HUES48 (cell line): ENCODE measurements around the gene PCBP4.

Source experiments
- H3K27ac ChIP-seq: one replicate; pipeline ENCODE4 v1.7.0; 2013; ENCODE audit warnings: low read depth, low read length, inconsistent platforms
- H3K27me3 ChIP-seq: 2 replicates; pipeline ENCODE4 v1.6.1; 2013; ENCODE audit warnings: mild to moderate bottlenecking, low read length; ENCODE audit not compliant: control insufficient read depth, insufficient read depth
- H3K36me3 ChIP-seq: 2 replicates; pipeline ENCODE4 v1.6.1; 2013; ENCODE audit warnings: low read length; ENCODE audit not compliant: control insufficient read depth, insufficient read depth
- H3K4me1 ChIP-seq: 2 replicates; pipeline ENCODE4 v1.6.1; 2013; ENCODE audit warnings: mild to moderate bottlenecking, low read length; ENCODE audit not compliant: control insufficient read depth, insufficient read depth
- H3K4me3 ChIP-seq: 2 replicates; pipeline ENCODE4 v1.5.1; 2013; ENCODE audit warnings: mild to moderate bottlenecking, low read depth, low read length
- H3K9ac ChIP-seq: 2 replicates; pipeline ENCODE4 v1.6.1; 2013; ENCODE audit warnings: mild to moderate bottlenecking, low read depth, low read length, moderate library complexity
- H3K9me3 ChIP-seq: 2 replicates; pipeline ENCODE4 v1.6.1; 2013; ENCODE audit warnings: low read length; ENCODE audit not compliant: control insufficient read depth, insufficient read depth

The PCBP4 gene

DNA sequence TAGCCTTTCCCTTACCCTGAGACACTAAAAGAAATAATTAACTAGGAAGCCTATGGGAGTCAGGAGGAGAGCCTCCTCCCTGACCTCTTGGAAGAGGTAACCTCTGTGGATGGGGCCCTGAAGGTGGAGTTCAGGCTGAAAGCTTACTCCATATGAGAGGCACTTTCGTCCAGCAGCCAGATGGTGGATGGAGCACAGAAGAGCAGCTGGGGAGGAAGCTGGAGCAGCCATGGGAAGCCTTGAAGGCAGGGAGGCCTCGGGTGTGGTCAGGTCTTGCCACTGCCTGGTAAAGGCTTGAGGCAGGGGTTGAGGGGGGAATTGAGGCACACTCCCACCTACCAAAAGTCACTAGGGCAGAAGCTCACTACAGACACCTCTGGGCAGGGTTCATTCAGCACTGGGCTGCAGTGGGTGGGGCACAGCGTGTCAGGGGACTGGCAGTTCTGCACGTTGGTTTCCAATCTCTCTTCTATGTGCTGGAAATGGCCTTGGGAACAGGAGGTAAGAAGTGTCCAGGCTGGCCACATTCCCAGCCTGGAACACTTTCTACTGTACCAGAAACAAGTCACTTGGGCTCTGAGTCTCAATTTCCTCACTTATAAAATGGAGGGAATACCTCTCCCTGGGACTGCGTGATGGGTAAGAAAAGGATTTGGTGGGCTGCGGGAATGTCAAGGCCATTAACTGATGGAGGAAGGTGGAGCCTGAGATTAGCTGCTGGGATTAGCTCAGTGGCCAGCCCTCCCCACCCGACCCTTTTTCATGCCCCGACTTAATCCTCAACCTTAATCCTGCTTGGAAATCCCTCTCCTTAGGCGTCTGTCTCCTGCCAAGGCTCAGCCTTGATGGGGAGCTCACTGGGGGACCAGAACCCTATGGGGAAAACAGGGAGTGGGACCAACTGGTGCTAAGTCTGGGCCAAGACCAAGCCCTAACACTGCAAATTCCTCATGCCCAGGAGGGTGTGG is 5.4 kb downstream of the PCBP4 start:
- H3K4me3 ChIP-seq: no peak overlapping the region
- H3K4me1 ChIP-seq: peaks cover 15% of the 10 kb centered on the region
- H3K36me3 ChIP-seq: no peaks in the 10 kb centered on the region
- no peaks in the 10 kb centered on the region for H3K9me3 ChIP-seq
- no peak overlapping the region for H3K27ac ChIP-seq
- H3K27me3 ChIP-seq: peaks cover 19% of the 10 kb centered on the region
- H3K9ac ChIP-seq: no peak overlapping the region

DNA sequence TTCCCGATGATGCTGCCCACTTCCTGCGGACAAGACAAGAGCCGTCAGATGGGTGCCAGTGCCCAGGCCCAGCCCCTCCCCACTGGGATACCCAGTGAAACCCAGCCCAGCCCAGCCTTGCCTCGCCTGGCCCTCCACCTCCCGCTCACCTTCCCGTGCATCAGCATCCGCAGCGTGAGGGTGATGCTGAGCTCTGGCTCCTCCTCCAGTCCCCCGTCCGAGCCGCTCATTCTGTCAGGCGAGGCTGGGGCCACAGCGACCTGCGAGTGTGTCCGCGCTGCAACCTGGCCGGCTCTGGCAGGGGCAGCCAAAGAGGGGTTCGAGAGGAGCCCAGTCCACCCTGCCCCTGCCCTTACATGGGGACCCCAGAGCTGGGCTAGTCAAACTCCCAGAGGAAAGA is 6.2 kb downstream of the PCBP4 start:
- no peak overlapping the region for H3K4me3 ChIP-seq
- no peak overlapping the region for H3K27ac ChIP-seq
- H3K9me3 ChIP-seq: no peaks in the 10 kb centered on the region
- no peaks in the 10 kb centered on the region for H3K36me3 ChIP-seq
- peaks cover 24% of the 10 kb centered on the region for H3K27me3 ChIP-seq
- no peak overlapping the region for H3K9ac ChIP-seq
- H3K4me1 ChIP-seq: peaks cover 12% of the 10 kb centered on the region

DNA sequence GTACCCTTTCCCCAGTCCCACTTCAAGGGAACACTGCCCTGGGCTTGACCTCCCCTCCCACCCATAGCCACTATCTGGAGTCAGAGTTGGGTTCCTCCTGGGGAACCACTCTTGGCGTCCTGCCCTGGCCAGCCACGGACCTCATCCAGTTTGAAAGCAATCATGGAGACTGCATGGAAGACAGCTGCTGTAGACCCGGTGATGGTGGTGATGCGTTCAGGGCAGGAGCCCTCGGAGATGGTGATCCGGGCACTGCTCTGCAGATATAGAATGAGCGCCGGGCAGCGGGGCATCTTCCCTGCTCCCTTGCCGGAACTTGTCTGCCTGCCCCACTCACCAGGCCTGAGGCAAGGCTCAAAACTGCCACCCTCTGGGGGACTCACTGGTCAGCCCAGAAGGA is 6.9 kb downstream of the PCBP4 start:
- Histone ChIP-seq H3K4me3 (no peak overlapping the region), H3K27ac (no peak overlapping the region), H3K9me3 (no peaks in the 10 kb centered on the region), H3K4me1 (peaks cover 15% of the 10 kb centered on the region), H3K27me3 (peaks cover 27% of the 10 kb centered on the region), H3K36me3 (no peaks in the 10 kb centered on the region), H3K9ac (no peak overlapping the region)

DNA sequence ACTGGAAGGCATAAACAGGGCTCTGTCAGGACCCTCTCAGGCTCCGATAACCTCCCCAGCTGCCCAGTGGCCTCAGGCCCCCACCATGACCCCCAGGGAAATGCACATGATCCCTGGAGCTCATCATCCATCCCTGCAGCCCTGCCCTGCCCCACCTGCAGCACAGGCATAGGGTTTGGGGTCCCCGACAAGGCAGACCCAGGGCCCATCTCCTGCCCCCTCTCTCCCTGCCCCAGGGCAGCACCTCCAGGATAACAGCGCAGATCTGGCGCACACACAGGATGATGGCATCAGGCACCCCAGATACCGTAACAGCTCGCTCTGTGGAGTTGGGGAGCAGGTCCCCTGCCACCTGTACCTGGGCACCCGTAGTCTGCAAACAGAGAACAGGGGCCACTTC is 7.6 kb downstream of the PCBP4 start:
- Histone ChIP-seq H3K4me1 (peaks cover 16% of the 10 kb centered on the region), H3K9me3 (no peaks in the 10 kb centered on the region), H3K9ac (no peak overlapping the region), H3K36me3 (no peaks in the 10 kb centered on the region), H3K4me3 (no peak overlapping the region), H3K27ac (no peak overlapping the region), H3K27me3 (peaks cover 29% of the 10 kb centered on the region)

DNA sequence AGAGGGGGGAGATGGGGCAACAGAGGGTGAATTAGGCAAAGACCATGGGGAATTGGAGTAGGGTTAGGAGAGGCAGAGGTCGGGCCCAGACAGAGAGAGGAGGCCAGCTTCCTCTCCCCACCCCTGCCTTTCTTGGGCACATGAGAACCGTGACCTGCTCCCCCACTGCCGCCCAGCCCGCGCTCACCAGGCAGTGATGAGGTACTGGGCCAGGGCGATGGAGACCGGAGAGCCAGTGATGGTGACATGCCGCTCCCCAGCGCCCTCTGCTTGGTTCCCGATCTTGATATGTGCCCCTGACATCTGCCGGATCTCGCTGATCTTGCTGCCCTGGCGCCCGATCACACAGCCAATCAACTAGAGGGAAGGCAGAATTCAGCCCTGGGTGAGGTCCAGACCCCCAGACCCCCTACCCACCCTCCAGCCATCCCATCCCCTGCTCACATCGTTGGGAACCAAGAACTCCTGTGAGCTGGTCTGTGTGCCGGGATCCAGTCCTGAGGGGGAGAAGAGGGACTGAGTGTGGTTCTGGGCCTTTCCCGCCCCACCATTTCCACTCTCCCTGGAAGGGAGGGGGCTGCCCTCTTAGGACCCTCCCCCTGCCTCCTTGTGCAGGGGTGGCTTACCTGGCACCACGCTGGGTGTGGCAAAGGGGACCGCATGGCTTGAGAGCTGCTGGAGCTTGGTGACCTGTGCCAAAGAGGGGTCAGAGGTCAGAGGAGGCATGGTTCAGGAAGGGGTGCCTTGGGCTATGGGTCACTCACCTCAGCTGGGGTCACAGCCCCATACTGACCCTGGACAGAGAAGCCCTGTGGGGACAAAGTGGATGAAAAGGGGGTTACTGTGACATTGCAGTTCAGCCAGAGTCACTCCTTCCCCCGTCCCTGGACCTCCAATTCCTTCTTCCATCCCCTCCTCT is 8.4 kb downstream of the PCBP4 start:
- H3K4me3 ChIP-seq: no peak overlapping the region
- H3K27me3 ChIP-seq: peaks cover 37% of the 10 kb centered on the region
- peaks cover 9% of the 10 kb centered on the region; the same call in 1 of the 2 replicates for H3K4me1 ChIP-seq
- no peaks in the 10 kb centered on the region for H3K36me3 ChIP-seq
- no peak overlapping the region for H3K9ac ChIP-seq
- H3K9me3 ChIP-seq: no peaks in the 10 kb centered on the region
- no peak overlapping the region for H3K27ac ChIP-seq

DNA sequence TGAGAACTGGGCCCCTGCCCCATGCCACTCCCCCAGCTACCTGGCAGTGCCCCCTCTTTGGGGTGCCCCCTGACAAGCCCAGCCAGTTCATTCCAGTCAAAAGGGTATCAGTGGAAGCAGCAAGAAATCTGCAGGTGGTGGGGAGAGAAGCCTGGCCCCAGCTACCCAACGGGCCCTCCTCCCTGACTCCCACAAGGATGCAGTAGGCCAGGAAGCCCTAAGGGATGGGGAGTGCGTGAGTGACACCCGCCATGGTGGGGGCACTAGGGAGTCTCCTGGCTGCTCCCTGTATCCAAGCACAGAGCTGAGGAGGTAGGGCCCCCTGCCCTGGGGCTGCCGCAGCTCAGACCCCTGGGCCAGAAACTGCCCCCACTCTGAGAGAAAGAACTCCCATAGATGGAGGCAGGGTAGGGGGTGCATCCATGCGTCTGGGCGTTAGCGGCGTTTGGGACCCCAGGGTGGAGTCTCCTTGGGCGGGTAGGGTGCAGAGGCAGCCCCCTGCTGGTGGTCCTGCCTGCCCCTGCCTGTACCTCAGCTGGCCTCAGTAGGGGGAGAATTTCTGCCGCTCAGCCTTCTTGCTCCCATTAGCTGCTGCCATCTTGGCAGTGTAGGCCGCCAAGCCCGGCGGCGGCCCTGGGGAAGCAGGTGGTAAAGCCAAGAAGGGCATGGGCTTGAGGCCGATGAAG is 9.6 kb downstream of the PCBP4 start:
- Histone ChIP-seq H3K4me3 (no peak overlapping the region), H3K4me1 (peaks cover 7% of the 10 kb centered on the region; the same call in 1 of the 2 replicates), H3K27ac (no peak overlapping the region), H3K36me3 (no peaks in the 10 kb centered on the region), H3K27me3 (peaks cover 47% of the 10 kb centered on the region), H3K9ac (no peak overlapping the region), H3K9me3 (no peaks in the 10 kb centered on the region)

DNA sequence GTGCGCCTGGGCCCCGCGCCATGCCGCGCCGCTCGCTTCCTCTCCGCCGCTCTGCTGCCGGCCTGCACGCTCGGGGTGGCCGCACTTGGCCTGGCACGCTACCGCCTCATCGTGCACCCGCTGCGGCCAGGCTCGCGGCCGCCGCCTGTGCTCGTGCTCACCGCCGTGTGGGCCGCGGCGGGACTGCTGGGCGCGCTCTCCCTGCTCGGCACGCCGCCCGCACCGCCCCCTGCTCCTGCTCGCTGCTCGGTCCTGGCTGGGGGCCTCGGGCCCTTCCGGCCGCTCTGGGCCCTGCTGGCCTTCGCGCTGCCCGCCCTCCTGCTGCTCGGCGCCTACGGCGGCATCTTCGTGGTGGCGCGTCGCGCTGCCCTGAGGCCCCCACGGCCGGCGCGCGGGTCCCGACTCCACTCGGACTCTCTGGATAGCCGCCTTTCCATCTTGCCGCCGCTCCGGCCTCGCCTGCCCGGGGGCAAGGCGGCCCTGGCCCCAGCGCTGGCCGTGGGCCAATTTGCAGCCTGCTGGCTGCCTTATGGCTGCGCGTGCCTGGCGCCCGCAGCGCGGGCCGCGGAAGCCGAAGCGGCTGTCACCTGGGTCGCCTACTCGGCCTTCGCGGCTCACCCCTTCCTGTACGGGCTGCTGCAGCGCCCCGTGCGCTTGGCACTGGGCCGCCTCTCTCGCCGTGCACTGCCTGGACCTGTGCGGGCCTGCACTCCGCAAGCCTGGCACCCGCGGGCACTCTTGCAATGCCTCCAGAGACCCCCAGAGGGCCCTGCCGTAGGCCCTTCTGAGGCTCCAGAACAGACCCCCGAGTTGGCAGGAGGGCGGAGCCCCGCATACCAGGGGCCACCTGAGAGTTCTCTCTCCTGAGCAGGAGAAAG is 11.1 kb downstream of the PCBP4 start:
- no peaks in the 10 kb centered on the region for H3K36me3 ChIP-seq
- peaks cover 7% of the 10 kb centered on the region; the same call in 1 of the 2 replicates for H3K4me1 ChIP-seq
- no peaks in the 10 kb centered on the region for H3K9me3 ChIP-seq
- H3K27ac ChIP-seq: no peak overlapping the region
- H3K27me3 ChIP-seq: peaks cover 53% of the 10 kb centered on the region
- H3K4me3 ChIP-seq: peak overlapping the region; percentile 56
- H3K9ac ChIP-seq: peak overlapping the region; percentile 20; the same call in 1 of the 2 replicates

DNA sequence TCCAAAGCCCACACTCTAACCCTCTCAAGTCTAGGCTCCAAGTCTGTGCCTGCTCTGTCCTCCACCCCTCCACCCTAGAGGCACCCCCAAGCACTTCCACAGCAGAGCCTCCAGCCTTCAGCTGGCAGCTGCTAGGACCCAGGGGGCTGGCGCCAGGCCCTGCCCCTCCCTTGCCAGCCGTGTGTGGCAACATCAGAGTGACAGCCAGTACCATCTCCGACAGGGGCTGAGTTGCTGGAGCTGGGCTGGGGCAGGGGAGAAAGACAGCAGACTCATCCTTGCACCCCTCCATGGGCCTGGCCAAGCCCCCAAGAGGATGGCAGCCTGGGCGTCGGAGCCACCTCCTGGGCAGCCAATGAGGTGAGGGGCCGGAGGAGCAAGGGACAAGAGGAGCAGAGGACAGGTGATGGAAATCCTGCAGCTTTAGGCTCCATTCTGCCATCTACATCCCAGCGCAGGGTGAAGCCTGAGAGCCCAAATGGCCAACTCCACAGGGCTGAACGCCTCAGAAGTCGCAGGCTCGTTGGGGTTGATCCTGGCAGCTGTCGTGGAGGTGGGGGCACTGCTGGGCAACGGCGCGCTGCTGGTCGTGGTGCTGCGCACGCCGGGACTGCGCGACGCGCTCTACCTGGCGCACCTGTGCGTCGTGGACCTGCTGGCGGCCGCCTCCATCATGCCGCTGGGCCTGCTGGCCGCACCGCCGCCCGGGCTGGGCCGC is 11.9 kb downstream of the PCBP4 start, which contains the start of gene GPR62:
Gene GPR62, plus strand, starts transcription at position 207 of the 718 bp plus-strand sequence. Its CDS starts 272 bp downstream, at position 479.
- no peak within 1 kb of the TSS for H3K27ac ChIP-seq
- peaks cover 55% of the 10 kb centered on the region for H3K27me3 ChIP-seq
- H3K4me3 ChIP-seq: peak within 1 kb of the TSS; percentile 56
- H3K36me3 ChIP-seq: no peaks in the 10 kb centered on the region
- H3K4me1 ChIP-seq: peaks cover 7% of the 10 kb centered on the region; the same call in 1 of the 2 replicates
- H3K9me3 ChIP-seq: no peaks in the 10 kb centered on the region
- peak within 1 kb of the TSS; percentile 20; the same call in 1 of the 2 replicates for H3K9ac ChIP-seq

DNA sequence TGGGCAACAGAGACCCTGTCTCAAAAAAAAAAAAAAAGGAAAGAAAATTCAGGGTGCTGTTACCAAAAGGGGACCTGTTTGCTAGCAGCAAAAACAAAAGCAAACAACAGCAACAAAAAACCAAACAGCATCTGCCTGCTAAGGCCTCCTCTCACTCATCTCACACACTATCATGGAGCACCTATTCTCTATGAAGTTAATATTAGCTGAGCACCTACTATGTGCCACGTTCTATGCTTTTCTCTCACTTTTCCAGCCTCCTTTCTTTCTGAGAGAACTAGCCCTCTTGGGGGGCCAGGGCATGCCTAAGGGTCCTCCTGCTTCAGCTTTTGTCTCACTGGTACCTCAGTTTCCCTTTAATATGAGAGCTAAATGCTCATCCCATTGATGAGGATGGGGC is 12.5 kb downstream of the PCBP4 start:
- H3K27me3 ChIP-seq: peaks cover 55% of the 10 kb centered on the region
- no peak overlapping the region for H3K9ac ChIP-seq
- peaks cover 7% of the 10 kb centered on the region; the same call in 1 of the 2 replicates for H3K4me1 ChIP-seq
- no peak overlapping the region for H3K4me3 ChIP-seq
- H3K36me3 ChIP-seq: no peaks in the 10 kb centered on the region
- no peak overlapping the region for H3K27ac ChIP-seq
- no peaks in the 10 kb centered on the region for H3K9me3 ChIP-seq
